SH-SY5Y (cell line): Measurements from ENCODE around the gene WDR43.

ENCODE experiments used
- GATA2 ChIP-seq: IDR thresholded peaks from 2 replicates; pipeline ENCODE4 v1.6.1; 2011; ENCODE audit warnings: mild to moderate bottlenecking, low read depth, low read length
- GATA3 ChIP-seq: IDR thresholded peaks from 2 replicates; pipeline ENCODE4 v1.6.1; 2011; ENCODE audit warnings: low read depth, mild to moderate bottlenecking, low read length, moderate library complexity

The WDR43 gene

GRCh38 chr2:28902584-28902983 lies 8.1 kb downstream of the WDR43 start:
- TF ChIP-seq GATA3 = no peak
- no peak for TF ChIP-seq GATA2

- TF ChIP-seq GATA2 (no peak), GATA3 (no peak)
These were observed 9.8 kb downstream of the WDR43 start for GRCh38 chr2:28904295-28904694.

- no peak for TF ChIP-seq GATA2
- TF ChIP-seq GATA3 = no peak
These were observed 10.5 kb downstream of the WDR43 start for GRCh38 chr2:28904802-28905457.

GRCh38 chr2:28905533-28905932 lies 11.1 kb downstream of the WDR43 start:
- no peak for TF ChIP-seq GATA3
- TF ChIP-seq GATA2 = no peak

- no peak for TF ChIP-seq GATA3
- no peak for TF ChIP-seq GATA2
These were observed 11.9 kb downstream of the WDR43 start for GRCh38 chr2:28906376-28906775.

GRCh38 chr2:28906821-28907220 lies 12.4 kb downstream of the WDR43 start:
- no peak for TF ChIP-seq GATA2
- no peak for TF ChIP-seq GATA3

GRCh38 chr2:28908172-28908571 lies 13.7 kb downstream of the WDR43 start:
- no peak for TF ChIP-seq GATA3
- no peak for TF ChIP-seq GATA2

GRCh38 chr2:28909655-28910353 lies 15.3 kb downstream of the WDR43 start:
- TF ChIP-seq GATA3 (no peak), GATA2 (no peak)

GRCh38 chr2:28915939-28916338 lies 21.5 kb downstream of the WDR43 start:
- TF ChIP-seq GATA2 (no peak), GATA3 (no peak)

- no peak for TF ChIP-seq GATA2
- TF ChIP-seq GATA3 = no peak
These were observed 32.4 kb downstream of the WDR43 start for GRCh38 chr2:28926847-28927246.

GRCh38 chr2:28927469-28927868 lies 33.0 kb downstream of the WDR43 start:
- TF ChIP-seq GATA3 (no peak), GATA2 (no peak)

- no peak for TF ChIP-seq GATA2
- no peak for TF ChIP-seq GATA3
These were observed 33.4 kb downstream of the WDR43 start for GRCh38 chr2:28927878-28928277.

- TF ChIP-seq GATA2 (no peak), GATA3 (no peak)
These were observed 35.1 kb downstream of the WDR43 start for GRCh38 chr2:28929581-28929980.

GRCh38 chr2:28930205-28930604 lies 35.7 kb downstream of the WDR43 start:
- TF ChIP-seq GATA3 = no peak

GRCh38 chr2:28934769-28935168 lies 40.3 kb downstream of the WDR43 start:
- TF ChIP-seq GATA2 (no peak), GATA3 (no peak)
